GM19023 (cell line): ENCODE measurements around the gene DOK5.
A peak's percentile ranks its signal among the peaks of the same experiment; 100 is the strongest.

Source experiments
- ATAC-seq: cut with Tn5 transposase; IDR thresholded peaks from one replicate; pipeline ENCODE4 v1.9.1; 2021; ENCODE audit warnings: mild to moderate bottlenecking, moderate library complexity; ENCODE audit not compliant: unreplicated experiment

DOK5 gene

DNA sequence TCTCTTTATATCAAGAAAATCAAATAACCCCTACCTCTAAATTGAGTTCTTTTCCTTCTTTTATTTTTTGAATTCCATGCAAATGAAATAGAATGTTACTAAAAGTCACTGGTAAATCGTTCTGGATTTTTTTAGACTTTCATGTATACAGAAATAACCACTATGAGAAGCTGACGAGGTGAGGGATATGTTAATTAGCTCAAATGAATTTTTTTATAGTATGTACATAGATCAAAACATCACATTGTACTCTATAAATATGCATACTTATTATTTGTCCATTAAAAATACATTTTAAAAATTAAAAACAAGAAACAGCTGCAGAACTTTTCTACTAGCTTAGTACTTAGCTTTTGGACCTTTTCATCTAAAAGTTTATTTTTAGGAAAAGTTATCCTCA lies 165.4 kb downstream of the DOK5 start:
- ATAC-seq: no peak

DNA sequence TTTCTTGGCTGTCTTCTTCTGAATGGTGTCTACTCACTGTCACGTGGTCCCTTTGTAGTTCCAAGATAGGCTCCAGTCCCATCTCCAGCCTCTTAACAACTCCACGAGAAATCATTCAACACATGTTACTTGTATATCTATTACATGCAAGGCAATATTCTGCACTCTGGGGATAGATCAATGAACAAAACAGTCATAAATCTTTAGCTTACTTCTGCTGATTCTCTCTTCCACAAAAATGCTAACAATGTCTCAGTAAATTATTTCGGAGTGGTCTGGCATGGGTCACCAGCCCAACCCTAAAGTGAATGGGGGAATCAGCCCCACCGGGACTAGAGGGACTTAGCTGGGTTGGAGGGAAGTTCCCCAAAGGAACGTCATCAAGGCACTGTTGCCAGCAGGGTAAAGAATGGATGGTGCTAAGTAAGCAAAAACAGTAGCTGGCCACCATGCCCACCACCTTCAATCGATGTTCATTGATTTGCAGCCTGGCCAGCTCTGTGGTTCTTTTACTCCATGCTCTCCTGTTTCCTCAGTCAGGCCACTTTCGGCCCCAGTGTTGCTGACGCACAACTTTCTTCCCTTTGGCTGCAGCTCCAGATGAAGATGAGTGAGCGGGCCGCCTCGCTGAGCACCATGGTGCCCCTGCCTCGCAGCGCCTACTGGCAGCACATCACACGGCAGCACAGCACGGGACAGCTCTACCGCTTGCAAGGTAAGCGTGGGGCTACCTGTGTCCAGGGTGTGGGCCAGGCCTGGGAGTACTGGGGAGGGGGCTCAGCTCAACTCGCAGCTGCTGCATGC lies 167.7 kb downstream of the DOK5 start:
- ATAC-seq: no peak

DNA sequence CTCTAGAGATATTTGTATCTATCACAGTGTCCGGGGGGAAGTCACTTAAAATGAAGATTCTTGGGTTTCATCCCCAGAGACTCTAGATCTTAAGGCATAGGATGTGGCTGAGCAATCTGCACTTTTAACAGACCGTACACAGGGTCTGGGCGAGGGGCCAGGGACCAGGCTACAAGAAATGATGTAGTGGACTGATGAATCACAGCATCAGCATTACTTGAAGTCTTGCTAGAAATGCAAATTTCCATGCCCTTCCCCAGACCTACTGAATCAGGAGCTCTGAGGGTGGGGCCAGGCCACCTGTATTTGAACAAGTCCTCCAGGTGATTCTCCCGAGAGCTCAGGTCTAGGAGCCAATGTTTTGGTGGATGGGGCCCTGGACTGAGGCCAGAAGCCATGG lies 168.4 kb downstream of the DOK5 start:
- ATAC-seq: no peak

DNA sequence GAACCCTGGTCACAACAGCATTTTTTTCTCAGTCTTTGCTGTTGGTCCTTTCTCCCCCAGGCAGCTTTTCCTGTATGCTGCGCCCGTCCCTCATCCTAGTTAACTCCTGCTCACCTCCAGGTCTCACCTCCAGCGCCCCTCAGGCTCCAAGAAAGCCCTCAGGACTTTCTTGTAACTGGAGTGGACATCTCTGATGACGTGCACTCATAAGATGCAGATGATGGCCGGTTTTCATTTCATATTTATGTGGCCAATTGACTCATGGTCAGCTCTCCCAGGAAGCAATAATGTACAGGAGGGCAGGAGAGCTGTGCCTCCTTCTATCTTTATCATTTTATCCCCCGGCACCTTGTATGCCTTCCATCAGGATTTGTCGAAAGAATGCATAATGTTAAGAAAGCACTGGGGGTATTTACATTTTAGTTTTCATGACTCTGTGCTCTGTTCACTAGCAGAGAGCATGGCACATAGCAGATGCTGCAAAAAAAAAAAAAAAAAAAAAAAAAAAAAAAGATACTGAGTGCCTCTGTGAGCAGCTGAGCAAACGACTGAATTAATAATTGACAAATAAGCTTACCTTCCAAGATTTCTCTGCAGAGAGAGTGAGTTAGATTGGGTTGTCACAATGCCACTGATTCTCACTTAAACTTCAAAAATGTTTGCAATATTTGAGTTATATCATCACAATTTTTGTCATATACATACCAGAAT lies 170.2 kb downstream of the DOK5 start:
- ATAC-seq: no peak

DNA sequence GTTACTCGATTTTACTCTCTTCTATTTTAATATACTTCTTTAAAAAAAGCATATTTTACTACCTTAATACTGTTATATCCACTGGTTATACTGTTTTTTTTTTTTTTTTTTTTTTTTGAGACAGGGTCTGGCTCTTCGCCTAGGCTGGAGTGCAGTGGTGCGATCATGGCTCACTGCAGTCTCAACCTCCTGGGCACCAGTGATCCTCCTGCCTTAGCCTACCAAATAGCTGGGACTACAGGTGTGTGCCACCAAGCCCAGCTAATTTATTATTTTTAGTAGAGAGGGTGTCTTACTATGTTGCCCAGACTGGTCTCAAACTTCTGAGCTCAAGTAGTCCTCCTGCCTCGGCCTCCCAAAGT lies 170.7 kb downstream of the DOK5 start:
- no peak for ATAC-seq

DNA sequence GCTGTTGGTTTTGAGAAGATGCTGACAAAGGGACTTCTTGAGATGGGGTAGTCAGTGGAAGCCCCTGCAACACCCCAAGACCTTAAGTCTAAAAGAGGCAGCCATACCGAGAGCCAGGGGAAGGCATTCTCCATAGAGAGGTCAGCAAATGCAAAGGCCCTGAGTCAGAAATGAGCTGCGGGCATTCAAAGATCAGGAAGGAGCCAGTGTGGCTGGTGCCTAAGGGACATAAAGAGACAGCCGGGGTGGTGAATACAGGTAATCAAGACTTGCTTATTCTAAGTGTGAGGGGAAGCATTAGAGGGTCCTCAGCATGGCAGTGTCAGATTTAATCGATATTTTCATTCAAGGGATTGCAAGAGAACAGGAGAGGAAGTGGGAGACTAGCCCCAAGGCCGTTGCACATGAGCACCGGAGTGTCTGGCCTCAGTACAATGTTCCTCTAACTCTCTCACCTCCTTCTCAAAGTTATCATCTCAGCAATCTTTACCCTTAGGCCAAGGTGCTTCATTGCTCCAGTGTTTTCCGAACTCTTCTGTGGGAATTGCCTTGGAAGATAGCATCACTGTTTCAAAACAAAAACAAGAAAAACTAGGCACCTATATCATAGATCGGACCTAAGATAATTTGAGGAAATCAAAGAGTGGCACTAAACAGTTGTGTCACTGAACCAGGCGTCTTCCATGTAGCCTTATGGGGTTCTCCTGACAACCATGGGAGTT lies 173.2 kb downstream of the DOK5 start:
- no peak for ATAC-seq

DNA sequence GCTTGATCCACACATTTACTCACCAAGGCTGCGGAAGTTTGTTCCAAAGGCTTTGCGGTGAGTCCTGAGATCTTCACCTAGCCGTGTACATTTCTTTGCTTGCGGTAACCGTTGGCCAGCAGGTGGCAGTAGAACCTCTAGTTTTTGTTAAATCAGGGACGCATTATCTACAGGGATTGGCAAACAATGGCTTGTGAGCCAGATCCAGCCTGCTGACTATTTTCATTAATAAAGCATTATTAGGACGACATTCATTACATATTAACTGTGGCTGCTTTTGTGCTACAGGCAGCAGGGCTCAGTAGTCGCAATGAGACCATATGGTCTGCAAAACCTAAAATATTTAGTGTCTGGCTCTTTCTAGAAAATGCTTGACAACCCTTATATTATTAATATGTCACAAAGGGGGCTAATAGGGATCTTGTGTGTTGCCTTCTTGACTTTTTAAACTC lies 174.1 kb downstream of the DOK5 start:
- ATAC-seq: peak; percentile 79

DNA sequence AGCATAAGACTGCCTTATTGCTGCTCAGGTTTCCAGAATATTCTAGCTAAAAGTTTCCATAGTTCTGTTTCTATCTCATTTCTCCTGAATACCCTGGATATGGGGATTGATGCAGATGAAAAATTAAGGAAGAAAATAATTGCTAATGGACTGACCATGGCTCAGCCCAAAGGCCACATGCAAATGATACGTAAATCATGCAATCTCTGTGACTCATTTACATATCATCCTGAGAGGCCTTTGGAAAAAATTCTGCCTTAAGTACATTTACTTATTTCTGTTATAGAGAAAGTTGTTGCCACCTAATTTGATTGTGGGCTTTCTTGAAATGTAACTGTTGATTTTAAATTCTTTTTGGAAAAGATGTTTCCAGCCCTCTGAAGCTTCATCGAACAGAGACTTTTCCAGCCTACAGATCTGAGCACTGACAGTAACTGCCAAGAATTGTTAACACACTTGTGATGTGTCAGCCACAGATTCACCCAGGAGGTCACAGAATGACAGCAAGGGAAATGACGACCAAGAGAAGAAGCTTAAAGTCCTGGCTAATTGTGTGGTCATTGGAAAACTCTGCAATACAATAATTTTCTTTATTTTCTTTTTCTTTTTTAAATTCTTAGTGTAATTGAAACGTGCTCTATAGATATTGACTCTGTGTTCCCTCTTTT lies 174.8 kb downstream of the DOK5 start:
- ATAC-seq: no peak

DNA sequence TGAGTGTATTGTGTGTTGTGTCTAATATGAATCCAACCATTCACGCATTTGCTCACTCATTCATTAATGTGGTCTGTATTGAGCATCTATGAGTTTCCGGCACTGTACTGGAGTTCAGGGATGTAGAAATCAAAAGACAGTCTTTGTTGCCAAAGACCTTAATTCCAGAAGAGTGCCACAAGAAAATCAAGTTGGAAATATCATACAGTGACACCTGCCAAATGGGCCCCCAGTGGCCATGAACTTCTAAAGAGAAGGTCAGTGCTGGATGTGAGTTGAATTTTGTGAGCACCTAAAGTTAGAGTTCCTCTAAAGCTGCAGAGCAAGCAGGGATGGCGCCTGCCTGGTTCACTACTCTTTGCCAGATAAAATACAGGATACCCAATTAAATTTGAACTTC lies 175.9 kb downstream of the DOK5 start:
- no peak for ATAC-seq

DNA sequence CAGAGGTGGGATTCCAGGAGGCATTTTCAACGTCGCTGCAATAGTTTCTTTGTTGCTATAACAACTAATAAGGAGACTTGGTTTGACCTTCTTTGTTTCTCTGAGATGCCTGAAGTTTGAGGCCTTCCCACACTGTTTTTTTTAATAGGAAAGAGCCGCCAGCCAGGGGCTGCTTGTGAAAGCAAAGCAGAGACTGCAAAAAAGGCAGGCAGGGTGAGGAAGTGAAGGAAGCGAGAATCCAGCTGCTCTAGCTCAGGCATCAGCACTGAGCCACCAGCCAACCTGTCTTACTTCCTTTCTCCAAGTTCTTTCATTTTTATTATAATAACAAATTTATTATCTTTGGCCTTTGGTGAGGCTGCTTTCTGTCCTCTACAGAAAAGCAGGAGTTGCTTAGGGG lies 179.1 kb downstream of the DOK5 start:
- ATAC-seq: no peak

DNA sequence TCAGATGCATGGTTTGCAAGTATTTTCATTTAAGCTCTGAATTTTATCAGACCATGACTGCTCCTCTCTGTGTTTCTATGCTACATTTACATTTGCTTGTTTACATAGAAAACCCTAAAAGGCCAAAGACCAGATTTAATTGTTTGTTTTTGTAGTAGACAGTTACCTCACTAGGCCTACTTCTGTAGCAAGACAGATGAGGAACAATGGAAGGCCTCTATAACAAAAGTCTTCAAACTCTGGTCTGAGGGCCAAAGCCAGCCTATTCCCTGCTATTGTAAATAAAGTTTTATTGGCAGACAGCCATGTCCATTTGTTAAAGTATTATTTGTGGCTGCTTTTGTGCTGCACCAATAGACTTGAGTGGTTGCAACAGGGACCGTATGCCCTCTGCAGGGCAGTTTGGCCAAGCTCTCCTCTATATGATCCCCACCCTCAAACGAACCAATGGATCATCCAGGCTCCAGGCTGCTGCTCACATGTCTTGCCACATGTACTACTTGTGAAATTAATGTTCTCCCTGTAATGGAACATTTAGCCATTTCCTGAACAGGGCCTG lies 182.0 kb downstream of the DOK5 start:
- ATAC-seq: no peak

DNA sequence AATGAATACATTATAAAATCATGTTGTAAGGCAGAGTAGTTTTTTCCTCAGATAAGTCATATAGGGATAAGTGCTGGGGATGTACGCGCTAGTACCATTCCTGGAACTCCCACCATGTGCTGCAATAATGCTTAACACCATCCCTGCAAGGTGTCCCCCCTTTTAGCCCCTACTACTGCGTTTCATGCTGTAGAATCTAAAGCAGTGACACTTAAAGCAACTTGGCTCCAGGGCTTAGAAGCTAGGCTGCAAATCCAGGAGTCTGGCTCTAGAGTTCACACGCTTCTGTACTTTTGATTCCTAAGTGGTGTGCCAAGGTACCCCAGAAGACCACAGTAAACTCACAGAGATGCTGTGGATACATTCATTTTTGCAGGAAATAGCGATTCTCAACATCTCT lies 183.1 kb downstream of the DOK5 start:
- ATAC-seq: no peak

DNA sequence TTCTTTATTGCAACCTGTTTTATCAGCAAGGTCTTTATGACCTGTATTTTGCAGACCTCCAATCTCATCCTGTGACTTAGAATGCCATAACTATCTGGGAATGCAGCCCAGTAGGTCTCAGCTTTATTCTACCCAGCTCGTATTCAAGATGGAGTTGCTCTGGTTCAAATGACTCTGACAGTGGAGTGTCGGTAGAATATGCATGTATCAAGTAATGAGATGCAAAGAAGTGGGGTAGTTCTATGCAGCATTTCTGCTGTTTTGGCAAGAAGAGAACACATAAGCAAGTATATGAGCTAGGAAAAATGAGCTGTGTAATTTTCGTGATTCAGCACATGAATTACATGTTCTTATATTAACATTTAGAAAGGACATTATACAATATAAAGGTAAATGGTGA lies 185.9 kb downstream of the DOK5 start:
- ATAC-seq: no peak

DNA sequence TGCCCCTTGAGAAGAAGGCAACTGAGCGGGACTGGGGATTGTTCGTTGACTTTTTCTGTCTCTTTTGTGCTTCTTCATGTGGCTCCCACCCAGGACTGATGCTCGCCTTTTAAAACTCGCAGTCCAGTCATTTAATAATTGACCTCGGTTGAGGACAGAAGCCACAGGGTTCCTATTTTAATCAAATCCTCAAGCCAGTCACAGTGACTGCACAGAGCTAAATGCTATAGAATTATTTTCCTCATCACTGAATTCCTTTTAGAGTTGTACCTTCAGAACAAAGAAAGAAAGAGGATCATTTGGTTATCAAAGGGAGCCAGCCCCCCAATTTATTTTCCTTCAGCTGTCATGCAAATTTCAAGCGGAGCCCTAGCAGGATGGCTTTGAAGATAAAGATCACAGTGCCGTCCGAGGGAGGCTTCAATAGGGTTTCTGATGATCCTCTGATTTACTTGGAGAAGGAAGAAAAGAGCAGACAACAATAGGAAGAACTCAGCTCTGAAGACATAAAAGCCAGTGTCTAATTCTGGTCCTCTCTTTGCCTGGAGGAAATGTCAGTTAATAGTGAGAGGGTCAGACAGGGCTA lies 186.6 kb downstream of the DOK5 start:
- ATAC-seq: no peak

DNA sequence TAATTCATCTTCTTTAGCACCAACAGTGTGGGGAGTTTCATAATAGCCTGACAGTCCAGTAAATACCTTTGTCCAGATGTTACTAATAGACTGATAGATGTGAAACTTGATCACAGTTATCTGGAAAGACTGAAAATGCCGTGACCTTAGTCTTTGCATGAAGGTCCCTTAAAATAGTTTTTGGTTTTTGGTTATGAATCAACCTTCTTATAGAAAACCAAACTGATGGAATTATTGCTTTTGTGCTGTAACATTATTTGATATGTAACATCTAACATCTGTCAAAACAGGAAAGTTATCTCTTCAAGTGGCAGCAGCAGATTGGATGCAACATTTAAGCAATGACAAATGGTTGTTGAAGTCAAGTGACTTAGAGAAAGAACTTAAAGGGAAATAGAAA lies 190.4 kb downstream of the DOK5 start:
- no peak for ATAC-seq

DNA sequence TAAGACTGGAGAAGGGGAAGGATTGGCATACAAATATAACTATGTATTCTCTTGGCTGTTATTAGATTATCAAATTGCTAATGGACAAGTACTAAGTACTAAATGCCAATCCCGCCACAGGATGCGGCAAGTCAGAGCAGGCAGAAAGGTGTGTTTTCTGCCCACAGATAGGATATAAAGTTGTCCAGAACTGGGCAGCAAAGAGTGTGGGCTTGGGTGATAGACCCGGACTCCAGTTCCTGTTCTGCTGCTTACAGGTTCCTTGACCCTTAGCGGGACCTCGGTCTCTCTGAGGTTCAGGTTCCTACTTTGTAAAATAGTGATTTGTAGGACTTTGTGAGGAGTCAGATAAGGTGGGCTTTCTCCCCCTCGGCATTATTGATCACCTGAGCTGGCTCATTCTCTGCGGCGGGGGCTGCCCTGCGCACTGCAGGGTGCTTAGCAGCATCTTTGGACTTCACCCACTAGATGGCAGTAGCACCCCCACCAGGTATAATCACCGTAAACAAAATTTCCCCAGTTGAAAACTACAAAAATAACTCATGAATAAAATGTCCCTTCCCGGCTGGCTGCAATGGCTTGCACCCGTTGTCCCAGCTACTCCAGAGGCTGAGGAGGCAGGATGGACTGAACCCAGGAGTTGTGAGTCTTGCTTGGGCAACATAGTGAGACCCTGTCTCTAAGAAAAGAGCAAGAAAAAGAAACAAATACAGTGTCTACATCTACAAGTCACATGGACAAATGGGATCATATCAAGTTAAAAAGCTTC lies 193.1 kb downstream of the DOK5 start:
- peak; percentile 77 for ATAC-seq

DNA sequence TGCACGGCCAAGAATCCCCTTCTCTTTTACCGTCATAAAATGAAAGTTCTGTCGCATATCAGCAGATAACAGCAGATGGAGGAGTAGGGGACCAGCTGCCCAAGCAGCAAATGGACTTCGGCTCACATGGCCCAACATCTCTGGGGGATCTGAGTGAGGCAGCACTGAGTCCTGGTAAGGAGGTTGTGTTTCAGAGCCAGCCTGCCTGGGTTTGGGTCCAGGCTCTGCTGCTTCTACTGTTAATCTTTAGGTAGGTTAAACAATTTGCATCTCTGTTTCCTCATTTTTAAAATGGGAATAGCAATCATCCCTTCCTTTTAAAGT lies 193.6 kb downstream of the DOK5 start:
- ATAC-seq: no peak

DNA sequence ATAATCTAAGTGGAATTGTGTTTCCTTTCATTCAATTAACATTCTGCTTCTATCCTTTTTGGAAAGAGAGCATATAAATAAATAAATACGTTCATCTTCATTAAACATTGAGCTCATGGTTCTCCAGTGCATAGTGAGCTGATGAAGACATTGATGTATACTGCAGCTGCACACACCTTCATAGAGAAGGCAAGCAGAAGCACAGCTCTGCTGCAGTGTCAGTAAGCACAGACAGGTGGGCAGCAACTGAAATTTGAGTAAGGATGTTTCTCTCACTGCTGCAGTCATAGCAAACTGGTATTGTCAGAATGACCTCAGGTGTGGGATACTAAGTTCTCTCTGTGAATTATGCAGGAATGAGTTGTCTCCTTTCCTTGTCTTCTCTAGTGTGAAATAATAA lies 202.9 kb downstream of the DOK5 start:
- ATAC-seq: no peak

DNA sequence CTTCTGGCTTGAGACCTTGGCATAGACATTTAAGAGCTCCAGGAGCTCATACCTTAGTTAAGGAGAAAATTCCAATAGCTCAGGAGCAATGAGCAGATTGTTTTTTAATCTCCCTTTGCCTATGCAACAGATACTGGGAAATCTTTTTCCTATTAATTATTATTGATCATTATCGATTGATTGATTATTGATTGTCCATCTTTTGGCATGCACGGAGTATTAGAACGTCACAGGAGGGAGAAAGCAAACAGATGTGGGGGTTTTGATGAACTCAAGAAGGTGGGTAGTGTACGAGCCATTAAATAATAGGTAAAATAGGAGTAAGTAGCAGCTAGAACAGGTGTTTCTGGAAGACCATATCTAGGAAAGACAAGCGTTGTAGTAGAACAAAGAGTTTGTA lies 205.0 kb downstream of the DOK5 start:
- ATAC-seq: no peak
